HG02973 (cell line): ENCODE data around the gene EEF1E1.
"Not testable (repeated sequence)": the region's sequence is repeated elsewhere in the genome, so short reads cannot be mapped to it uniquely, and the experiment has no call there.

Source experiments
- ATAC-seq: cut with Tn5 transposase; IDR thresholded peaks from one replicate; pipeline ENCODE4 v1.9.1; 2021; ENCODE audit warnings: moderate library complexity; ENCODE audit not compliant: unreplicated experiment

The EEF1E1 gene

GRCh38 chr6:8064638-8065518 is 37.5 kb downstream of the EEF1E1 start:
- ATAC-seq, result no peak

GRCh38 chr6:8063761-8064637 is 38.3 kb downstream of the EEF1E1 start, which contains the start of gene BLOC1S5:
Gene BLOC1S5 (minus strand): TSS chr6:8064389. CDS start chr6:8064376, 13 bp downstream.
- peak; percentile 84 for ATAC-seq

- no peak for ATAC-seq
These were observed 40.6 kb downstream of the EEF1E1 start for GRCh38 chr6:8061736-8062135.

GRCh38 chr6:8060346-8060745 is 42.0 kb downstream of the EEF1E1 start:
- no peak for ATAC-seq

- no peak for ATAC-seq
These were observed 43.2 kb downstream of the EEF1E1 start for GRCh38 chr6:8059129-8059528.

- no peak for ATAC-seq
These were observed 44.6 kb downstream of the EEF1E1 start for GRCh38 chr6:8057793-8058192.

GRCh38 chr6:8057263-8057662 is 45.1 kb downstream of the EEF1E1 start:
- ATAC-seq, result no peak

- ATAC-seq, result no peak
These were observed 48.1 kb downstream of the EEF1E1 start for GRCh38 chr6:8054276-8054675.

GRCh38 chr6:8047541-8048292 is 54.6 kb downstream of the EEF1E1 start:
- ATAC-seq, result no peak

GRCh38 chr6:8045769-8046168 is 56.6 kb downstream of the EEF1E1 start:
- not testable (repeated sequence) for ATAC-seq

- ATAC-seq, result no peak
These were observed 59.1 kb downstream of the EEF1E1 start for GRCh38 chr6:8043221-8043620.

GRCh38 chr6:8041913-8042583 is 60.3 kb downstream of the EEF1E1 start:
- no peak for ATAC-seq

GRCh38 chr6:8034107-8034506 is 68.2 kb downstream of the EEF1E1 start:
- ATAC-seq, result not testable (repeated sequence)

- no peak for ATAC-seq
These were observed 71.4 kb downstream of the EEF1E1 start for GRCh38 chr6:8030920-8031319.
